Right atrium auricular region (tissue), 2 donors: ENCODE measurements around the gene ADAM33. TPM values are rescaled to one million over a fixed set of nuclear protein-coding genes. Genes with fewer than 3 reads are reported as not detected.

Experiments used
- DNase-seq: peaks from one replicate; pipeline ENCODE4 v3.0.0-alpha.2; 2019; ENCODE audit warnings: low spot score
- H3K27ac ChIP-seq, 2 donors: fragments of 200-600 bp; sonication (generic); 1 replicate in 1 of 2; 2 replicates in 1 of 2; pipeline ENCODE4 v1.5.1; 2016 to 2019
- H3K27me3 ChIP-seq, 2 donors: fragments of 200-600 bp; sonication (generic); one replicate each; pipeline versions ENCODE4 v1.5.1 to v1.6.0; 2017 to 2019
- H3K36me3 ChIP-seq: fragments of 200-600 bp; sonication (generic); one replicate; pipeline ENCODE4 v1.5.1; 2016
- H3K4me1 ChIP-seq, 2 donors: fragments of 200-600 bp; sonication (generic); one replicate each; pipeline versions ENCODE4 v1.5.1 to v1.6.0; 2017 to 2019
- H3K4me3 ChIP-seq, 2 donors: fragments of 200-600 bp; sonication (generic); 1 replicate in 1 of 2; 2 replicates in 1 of 2; pipeline ENCODE4 v1.5.1; 2017 to 2019; ENCODE audit warnings: mild to moderate bottlenecking in 1 of 2, moderate library complexity in 1 of 2
- H3K9me3 ChIP-seq, 2 donors: fragments of 200-600 bp; sonication (generic); one replicate each; pipeline ENCODE4 v1.5.1; 2019
- total RNA-seq, 2 donors: library from RNA; depleted of rRNA; stranded (reverse); fragments of >200 nt; gene quantifications; one replicate each; pipeline ENCODE4 v1.1.0, GENCODE V29; 2016
- TF ChIP-seq, protein P1 (sequence below), 2 donors: fragments of 200-600 bp; sonication (generic); IDR thresholded peaks; one replicate each; pipeline ENCODE4 v1.5.1; 2019; ENCODE audit warnings: antibody characterized with exemption in 2 of 2

Gene ADAM33
- total RNA-seq, 2 donors from 2014 or later: 9.7 to 13.8 TPM

DNA sequence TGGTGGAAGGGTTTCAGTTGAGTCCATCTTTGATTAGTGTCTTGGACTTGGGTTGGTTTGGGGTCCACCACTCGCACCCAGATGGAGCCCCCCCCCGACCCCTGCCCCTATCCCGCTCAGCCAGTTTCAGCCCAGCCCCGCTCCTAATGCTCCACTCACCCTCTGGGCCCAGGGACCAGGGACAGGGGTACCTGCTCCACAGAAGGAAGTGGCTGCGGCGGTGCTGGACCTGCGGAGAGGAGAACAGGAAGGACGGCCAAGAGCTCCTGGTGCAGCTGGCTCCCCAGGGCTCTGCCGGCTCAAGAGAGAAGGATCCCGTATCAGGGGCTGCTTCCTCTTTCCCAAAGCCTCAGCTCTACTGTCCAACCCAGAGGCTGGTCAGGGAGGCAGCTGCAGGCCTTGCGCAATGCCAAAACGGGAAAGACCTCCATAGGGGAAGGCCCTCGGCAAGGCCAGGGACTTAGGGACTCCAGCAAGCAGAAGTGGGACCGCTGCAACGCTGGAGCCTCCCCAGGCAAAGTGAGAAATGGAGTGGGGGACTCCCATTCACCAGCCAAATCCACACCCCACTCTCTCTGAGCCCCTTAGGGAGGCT lies 30.6 kb upstream of the ADAM33 start, which contains the start of gene SIGLEC1:
Gene SIGLEC1, minus strand, starts transcription at position 322 of the 595 bp plus-strand sequence. CDS start 5,472 bp downstream, outside the sequence.
- Histone ChIP-seq H3K27ac (no peak within 1 kb of the TSS), H3K27me3 (no peaks in the 10 kb centered on the region), H3K36me3 (no peaks in the 10 kb centered on the region), H3K4me1 (peaks cover 0 to 16% of the 10 kb centered on the region in 2 donors), H3K9me3 (no peaks in the 10 kb centered on the region), H3K4me3 (peak within 1 kb of the TSS in 1 of 2 donors; percentile 31)
- DNase-seq: peak; percentile 70
- TF ChIP-seq, protein P1, sequence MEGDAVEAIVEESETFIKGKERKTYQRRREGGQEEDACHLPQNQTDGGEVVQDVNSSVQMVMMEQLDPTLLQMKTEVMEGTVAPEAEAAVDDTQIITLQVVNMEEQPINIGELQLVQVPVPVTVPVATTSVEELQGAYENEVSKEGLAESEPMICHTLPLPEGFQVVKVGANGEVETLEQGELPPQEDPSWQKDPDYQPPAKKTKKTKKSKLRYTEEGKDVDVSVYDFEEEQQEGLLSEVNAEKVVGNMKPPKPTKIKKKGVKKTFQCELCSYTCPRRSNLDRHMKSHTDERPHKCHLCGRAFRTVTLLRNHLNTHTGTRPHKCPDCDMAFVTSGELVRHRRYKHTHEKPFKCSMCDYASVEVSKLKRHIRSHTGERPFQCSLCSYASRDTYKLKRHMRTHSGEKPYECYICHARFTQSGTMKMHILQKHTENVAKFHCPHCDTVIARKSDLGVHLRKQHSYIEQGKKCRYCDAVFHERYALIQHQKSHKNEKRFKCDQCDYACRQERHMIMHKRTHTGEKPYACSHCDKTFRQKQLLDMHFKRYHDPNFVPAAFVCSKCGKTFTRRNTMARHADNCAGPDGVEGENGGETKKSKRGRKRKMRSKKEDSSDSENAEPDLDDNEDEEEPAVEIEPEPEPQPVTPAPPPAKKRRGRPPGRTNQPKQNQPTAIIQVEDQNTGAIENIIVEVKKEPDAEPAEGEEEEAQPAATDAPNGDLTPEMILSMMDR (IDR thresholded peaks at IDR 0.05): no peak

GRCh38 chr20:3711484-3711941 lies 29.7 kb upstream of the ADAM33 start:
- Histone ChIP-seq H3K9me3 (no peaks in the 10 kb centered on the region), H3K4me1 (peaks cover 0 to 16% of the 10 kb centered on the region in 2 donors), H3K4me3 (peak overlapping the region in 1 of 2 donors; percentile 31), H3K27me3 (no peaks in the 10 kb centered on the region), H3K27ac (no peak overlapping the region), H3K36me3 (no peaks in the 10 kb centered on the region)
- no peak for DNase-seq
- TF ChIP-seq, protein P1 (IDR thresholded peaks at IDR 0.05): no peak

GRCh38 chr20:3710703-3711483 lies 29.1 kb upstream of the ADAM33 start:
- H3K4me3 ChIP-seq: no peak overlapping the region
- no peaks in the 10 kb centered on the region for H3K27me3 ChIP-seq
- peak; percentile 73 for DNase-seq
- H3K9me3 ChIP-seq: no peaks in the 10 kb centered on the region
- H3K27ac ChIP-seq: peak overlapping the region in 1 of 2 donors; percentile 29
- TF ChIP-seq, protein P1 (IDR thresholded peaks at IDR 0.05): peak; percentile 90 to 99
- peaks cover 0 to 16% of the 10 kb centered on the region in 2 donors for H3K4me1 ChIP-seq
- no peaks in the 10 kb centered on the region for H3K36me3 ChIP-seq

DNA sequence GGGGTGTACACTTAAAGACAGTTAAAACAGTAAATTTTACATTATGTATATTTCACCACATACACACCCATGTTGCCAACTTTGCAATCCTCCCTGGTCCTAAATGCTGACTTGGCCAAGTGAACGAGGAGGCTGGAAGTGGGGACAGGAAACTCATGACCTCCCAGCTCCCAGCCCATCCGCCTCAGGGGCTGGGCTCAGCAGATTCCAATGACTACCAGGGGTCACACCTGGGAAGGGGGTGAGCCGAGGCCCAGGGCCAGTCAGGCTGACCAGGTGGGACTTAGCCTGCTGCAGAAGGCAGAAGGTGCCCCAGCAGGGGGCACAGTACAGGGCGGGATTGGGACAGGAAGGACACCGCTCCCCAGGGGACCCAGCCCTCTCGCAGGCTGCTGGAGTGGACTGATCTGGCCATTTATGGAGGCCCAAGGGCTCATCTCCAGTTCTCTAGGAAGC lies 28.2 kb upstream of the ADAM33 start:
- no peak for DNase-seq
- Histone ChIP-seq H3K27me3 (no peaks in the 10 kb centered on the region), H3K4me3 (no peak overlapping the region), H3K36me3 (no peaks in the 10 kb centered on the region), H3K4me1 (peaks cover 0 to 16% of the 10 kb centered on the region in 2 donors), H3K9me3 (no peaks in the 10 kb centered on the region), H3K27ac (peak overlapping the region in 1 of 2 donors; percentile 29)
- TF ChIP-seq, protein P1 (IDR thresholded peaks at IDR 0.05): no peak

GRCh38 chr20:3707508-3707899 lies 25.7 kb upstream of the ADAM33 start:
- TF ChIP-seq, protein P1 (IDR thresholded peaks at IDR 0.05): no peak
- Histone ChIP-seq H3K27me3 (no peaks in the 10 kb centered on the region), H3K4me3 (no peak overlapping the region), H3K27ac (no peak overlapping the region), H3K9me3 (no peaks in the 10 kb centered on the region), H3K4me1 (peaks cover 0 to 16% of the 10 kb centered on the region in 2 donors), H3K36me3 (no peaks in the 10 kb centered on the region)
- no peak for DNase-seq
